ENCODE measurements around the gene VPS13D.

GRCh38 chr1:12185918-12186678, 43.7 kb upstream of the VPS13D start:
- TF ChIP-seq CTCF (IDR thresholded peaks at IDR 0.05) (no peak), POLR2A (IDR thresholded peaks at IDR 0.05) (no peak)

Measured in esophagus squamous epithelium (tissue), 4 donors.